Suprapubic skin (tissue), 4 donors: ENCODE data around the gene SLC6A11. TPM values are rescaled to one million over a fixed set of nuclear protein-coding genes. Genes with fewer than 3 reads are reported as not detected.

Source experiments
- DNase-seq, 2 donors: peaks; one replicate each; pipeline ENCODE4 v3.0.0-alpha.2; 2019; ENCODE audit warnings: low spot score in 2 of 2
- H3K27ac ChIP-seq: fragments of 200-600 bp; sonication (generic); one replicate; pipeline ENCODE4 v1.5.1; 2019
- H3K27me3 ChIP-seq: fragments of 200-600 bp; sonication (generic); one replicate; pipeline ENCODE4 v1.5.1; 2019
- H3K36me3 ChIP-seq: fragments of 200-600 bp; sonication (generic); one replicate; pipeline ENCODE4 v1.5.1; 2019
- H3K4me1 ChIP-seq: fragments of 200-600 bp; sonication (generic); one replicate; pipeline ENCODE4 v1.5.1; 2019
- H3K4me3 ChIP-seq: fragments of 200-600 bp; sonication (generic); one replicate; pipeline ENCODE4 v1.5.1; 2019; ENCODE audit warnings: mild to moderate bottlenecking
- H3K9me3 ChIP-seq: fragments of 200-600 bp; sonication (generic); one replicate; pipeline ENCODE4 v1.5.1; 2019
- CTCF ChIP-seq, 2 donors: fragments of 200-600 bp in 1 of 2; fragments of 450-650 bp in 1 of 2; sonication (generic) in 1 of 2; IDR thresholded peaks; one replicate each; pipeline ENCODE4 v1.5.1; 2016 to 2019; ENCODE audit warnings: antibody characterized with exemption in 2 of 2, mild to moderate bottlenecking in 1 of 2, moderate library complexity in 1 of 2
- EP300 ChIP-seq: sonication (generic); formaldehyde crosslinking; IDR thresholded peaks from one replicate; pipeline ENCODE4 v1.6.1; 2017; ENCODE audit warnings: antibody characterized with exemption
- POLR2A ChIP-seq, 2 donors: fragments of 450-650 bp; IDR thresholded peaks; one replicate each; pipeline ENCODE4 v1.6.1; 2017; ENCODE audit warnings: antibody characterized with exemption in 2 of 2, mild to moderate bottlenecking in 2 of 2, moderate library complexity in 2 of 2
- POLR2AphosphoS5 ChIP-seq, 3 donors: sonication (generic); formaldehyde crosslinking; IDR thresholded peaks; one replicate each; pipeline ENCODE4 v1.6.1; 2017; ENCODE audit warnings: antibody characterized with exemption in 3 of 3
- WGBS: methylation state at CpG from one replicate; pipeline ENCODE4 v1.1.5; 2018; 5-methylcytosine and 5-hydroxymethylcytosine counted together
- total RNA-seq, 4 donors: library from RNA; depleted of rRNA; stranded (reverse); fragments of >200 nt; gene quantifications; one replicate each; pipeline ENCODE4 v1.1.0, GENCODE V29; 2016

Gene SLC6A11
- total RNA-seq, 4 donors from 2014 or later: 4.3 to 7.9 (median 6.2) TPM

GRCh38 chr3:10936686-10937085 lies 120.7 kb downstream of the SLC6A11 start:
- 72% methylated on average over 7 of the region's 7 CpGs for WGBS
- no peak for TF ChIP-seq POLR2A (IDR thresholded peaks at IDR 0.05)
- no peak for TF ChIP-seq POLR2AphosphoS5 (IDR thresholded peaks at IDR 0.05)
- no peak for TF ChIP-seq CTCF (IDR thresholded peaks at IDR 0.05)
- no peak for TF ChIP-seq EP300

GRCh38 chr3:10937141-10937825 lies 121.3 kb downstream of the SLC6A11 start:
- Histone ChIP-seq H3K36me3 (no peaks in the 10 kb centered on the region), H3K27me3 (no peaks in the 10 kb centered on the region), H3K4me1 (peaks cover 17% of the 10 kb centered on the region), H3K27ac (no peak overlapping the region), H3K9me3 (no peaks in the 10 kb centered on the region), H3K4me3 (no peak overlapping the region)
- WGBS: 79% methylated on average over 12 of the region's 12 CpGs
- TF ChIP-seq CTCF (IDR thresholded peaks at IDR 0.05) (no peak), EP300 (no peak), POLR2AphosphoS5 (IDR thresholded peaks at IDR 0.05) (no peak), POLR2A (IDR thresholded peaks at IDR 0.05) (no peak)
- DNase-seq: peak in 1 of 2 donors; percentile 38

More at GRCh38 chr3:10936686-10937085, 120.7 kb downstream of the SLC6A11 start:
- no peak overlapping the region for H3K4me3 ChIP-seq
- no peaks in the 10 kb centered on the region for H3K9me3 ChIP-seq
- no peaks in the 10 kb centered on the region for H3K27me3 ChIP-seq
- no peak overlapping the region for H3K27ac ChIP-seq
- peaks cover 17% of the 10 kb centered on the region for H3K4me1 ChIP-seq
- DNase-seq: peak in 1 of 2 donors; percentile 13
- no peaks in the 10 kb centered on the region for H3K36me3 ChIP-seq

GRCh38 chr3:10939556-10939955 lies 123.5 kb downstream of the SLC6A11 start:
- peaks cover 2% of the 10 kb centered on the region for H3K27me3 ChIP-seq

GRCh38 chr3:10940106-10940505 lies 124.1 kb downstream of the SLC6A11 start:
- Histone ChIP-seq H3K27me3 (peaks cover 2% of the 10 kb centered on the region), H3K4me3 (no peak overlapping the region), H3K9me3 (no peaks in the 10 kb centered on the region), H3K27ac (no peak overlapping the region), H3K36me3 (no peaks in the 10 kb centered on the region), H3K4me1 (no peaks in the 10 kb centered on the region)
- DNase-seq: no peak
- TF ChIP-seq EP300 (no peak), POLR2A (IDR thresholded peaks at IDR 0.05) (no peak), POLR2AphosphoS5 (IDR thresholded peaks at IDR 0.05) (no peak), CTCF (IDR thresholded peaks at IDR 0.05) (no peak)
- WGBS: 84% methylated on average over 12 of the region's 12 CpGs

More at GRCh38 chr3:10939556-10939955, 123.5 kb downstream of the SLC6A11 start:
- Histone ChIP-seq H3K9me3 (no peaks in the 10 kb centered on the region), H3K4me1 (peaks cover 2% of the 10 kb centered on the region), H3K36me3 (no peaks in the 10 kb centered on the region), H3K27ac (no peak overlapping the region), H3K4me3 (no peak overlapping the region)
- no peak for DNase-seq
- WGBS: 88% methylated on average over 4 of the region's 4 CpGs
- no peak for TF ChIP-seq EP300
- TF ChIP-seq CTCF (IDR thresholded peaks at IDR 0.05): no peak
- no peak for TF ChIP-seq POLR2A (IDR thresholded peaks at IDR 0.05)
- no peak for TF ChIP-seq POLR2AphosphoS5 (IDR thresholded peaks at IDR 0.05)

GRCh38 chr3:10941972-10942371 lies 125.9 kb downstream of the SLC6A11 start:
- Histone ChIP-seq H3K4me1 (no peaks in the 10 kb centered on the region), H3K9me3 (no peaks in the 10 kb centered on the region), H3K27me3 (peaks cover 2% of the 10 kb centered on the region), H3K36me3 (no peaks in the 10 kb centered on the region), H3K27ac (no peak overlapping the region), H3K4me3 (no peak overlapping the region)
- DNase-seq: no peak
- WGBS: 100% methylated on average over 1 of the region's 1 CpG
- no peak for TF ChIP-seq POLR2AphosphoS5 (IDR thresholded peaks at IDR 0.05)
- peak in 1 of 2 donors; percentile 49 for TF ChIP-seq CTCF (IDR thresholded peaks at IDR 0.05)
